B cell (primary cell): Measurements from ENCODE around the gene HSPB7.

ENCODE experiments used
- CTCF ChIP-seq: fragments of 200-600 bp; IDR thresholded peaks from one replicate; pipeline ENCODE4 v1.8.0; 2022; ENCODE audit warnings: antibody characterized with exemption, mild to moderate bottlenecking
- EZH2 ChIP-seq: IDR thresholded peaks from 2 replicates; pipeline ENCODE4 v1.6.1; 2012; ENCODE audit warnings: borderline replicate concordance, low read depth, mild to moderate bottlenecking, moderate library complexity, low read length; ENCODE audit not compliant: insufficient read depth, poor library complexity, severe bottlenecking

- TF ChIP-seq CTCF, result no peak
- no peak for TF ChIP-seq EZH2
Observed at GRCh38 chr1:15988856-15989736, 28.7 kb downstream of the HSPB7 start.
